Activated T-cell treated with anti-CD3 and anti-CD28 coated beads, Interleukin-2, amount 50 U/mL, for 24 hours (primary cell): Measurements from ENCODE around the gene ZNF148.
"Not testable (repeated sequence)": the region's sequence is repeated elsewhere in the genome, so short reads cannot be mapped to it uniquely, and the experiment has no call there.

Source experiments
- DNase-seq: peaks from one replicate; pipeline ENCODE4 v3.0.0-alpha.2; 2020
- H3K27ac Mint-ChIP-seq: 2 replicates; pipeline ENCODE4 v1.8.0; 2020; ENCODE audit warnings: mild to moderate bottlenecking, mixed read lengths
- H3K27me3 Mint-ChIP-seq: 2 replicates; pipeline ENCODE4 v1.8.0; 2020; ENCODE audit warnings: mixed read lengths
- H3K36me3 Mint-ChIP-seq: 2 replicates; pipeline ENCODE4 v1.8.0; 2020; ENCODE audit warnings: low read depth, mixed read lengths
- H3K4me1 Mint-ChIP-seq: 2 replicates; pipeline ENCODE4 v1.8.0; 2020; ENCODE audit warnings: low read depth, mixed read lengths
- H3K4me3 Mint-ChIP-seq: 2 replicates; pipeline ENCODE4 v1.8.0; 2020; ENCODE audit warnings: mild to moderate bottlenecking, moderate library complexity, mixed read lengths
- H3K9me3 Mint-ChIP-seq: 2 replicates; pipeline ENCODE4 v1.8.0; 2020; ENCODE audit warnings: mixed read lengths

ZNF148 gene

GRCh38 chr3:125357032-125357658 lies 18.0 kb downstream of the ZNF148 start:
- Mint-ChIP-seq H3K27ac (peak overlapping the region; percentile 77), H3K4me3 (peak overlapping the region; percentile 77), H3K27me3 (no peaks in the 10 kb centered on the region), H3K4me1 (peaks cover 66% of the 10 kb centered on the region), H3K36me3 (peaks cover 2% of the 10 kb centered on the region), H3K9me3 (no peaks in the 10 kb centered on the region)
- peak; percentile 73 for DNase-seq

- Mint-ChIP-seq H3K27me3 (no peaks in the 10 kb centered on the region), H3K36me3 (peaks cover 6% of the 10 kb centered on the region), H3K4me3 (peak overlapping the region; percentile 77), H3K4me1 (peaks cover 69% of the 10 kb centered on the region), H3K27ac (peak overlapping the region; percentile 77), H3K9me3 (no peaks in the 10 kb centered on the region)
- no peak for DNase-seq
Measured at GRCh38 chr3:125356140-125357026, 18.7 kb downstream of the ZNF148 start.

GRCh38 chr3:125353659-125354058 lies 21.5 kb downstream of the ZNF148 start:
- peaks cover 72% of the 10 kb centered on the region for H3K4me1 Mint-ChIP-seq
- DNase-seq: no peak
- peaks cover 25% of the 10 kb centered on the region for H3K36me3 Mint-ChIP-seq
- no peak overlapping the region for H3K27ac Mint-ChIP-seq
- H3K4me3 Mint-ChIP-seq: no peak overlapping the region
- no peaks in the 10 kb centered on the region for H3K9me3 Mint-ChIP-seq
- H3K27me3 Mint-ChIP-seq: no peaks in the 10 kb centered on the region

GRCh38 chr3:125353128-125353527 lies 22.0 kb downstream of the ZNF148 start:
- Mint-ChIP-seq H3K9me3 (no peaks in the 10 kb centered on the region), H3K27ac (peak overlapping the region; percentile 24), H3K4me3 (no peak overlapping the region), H3K36me3 (peaks cover 30% of the 10 kb centered on the region), H3K4me1 (peaks cover 73% of the 10 kb centered on the region), H3K27me3 (no peaks in the 10 kb centered on the region)
- DNase-seq: no peak

GRCh38 chr3:125351814-125352456 lies 23.2 kb downstream of the ZNF148 start:
- Mint-ChIP-seq H3K4me1 (peaks cover 74% of the 10 kb centered on the region), H3K9me3 (no peaks in the 10 kb centered on the region), H3K4me3 (no peak overlapping the region), H3K27ac (peak overlapping the region; percentile 74), H3K27me3 (no peaks in the 10 kb centered on the region), H3K36me3 (peaks cover 36% of the 10 kb centered on the region)
- DNase-seq: no peak

GRCh38 chr3:125351152-125351551 lies 24.0 kb downstream of the ZNF148 start:
- H3K9me3 Mint-ChIP-seq: peaks cover 5% of the 10 kb centered on the region
- no peak overlapping the region for H3K4me3 Mint-ChIP-seq
- H3K27ac Mint-ChIP-seq: no peak overlapping the region

GRCh38 chr3:125350597-125350996 lies 24.5 kb downstream of the ZNF148 start:
- peak overlapping the region; percentile 35 for H3K27ac Mint-ChIP-seq
- H3K27me3 Mint-ChIP-seq: no peaks in the 10 kb centered on the region
- DNase-seq: no peak
- peaks cover 9% of the 10 kb centered on the region for H3K9me3 Mint-ChIP-seq
- H3K4me1 Mint-ChIP-seq: peaks cover 68% of the 10 kb centered on the region
- peaks cover 49% of the 10 kb centered on the region for H3K36me3 Mint-ChIP-seq
- no peak overlapping the region for H3K4me3 Mint-ChIP-seq

More at GRCh38 chr3:125351152-125351551, 24.0 kb downstream of the ZNF148 start:
- H3K36me3 Mint-ChIP-seq: peaks cover 43% of the 10 kb centered on the region
- peaks cover 73% of the 10 kb centered on the region for H3K4me1 Mint-ChIP-seq
- DNase-seq: no peak
- H3K27me3 Mint-ChIP-seq: no peaks in the 10 kb centered on the region

- Mint-ChIP-seq H3K4me1 (peaks cover 66% of the 10 kb centered on the region), H3K27ac (no peak overlapping the region), H3K36me3 (peaks cover 57% of the 10 kb centered on the region), H3K4me3 (no peak overlapping the region), H3K9me3 (peaks cover 17% of the 10 kb centered on the region), H3K27me3 (no peaks in the 10 kb centered on the region)
- no peak for DNase-seq
Measured at GRCh38 chr3:125349556-125350165, 25.5 kb downstream of the ZNF148 start.

- Mint-ChIP-seq H3K9me3 (peaks cover 24% of the 10 kb centered on the region), H3K4me1 (peaks cover 69% of the 10 kb centered on the region), H3K36me3 (peaks cover 63% of the 10 kb centered on the region), H3K27ac (peak overlapping the region; percentile 6), H3K27me3 (no peaks in the 10 kb centered on the region), H3K4me3 (no peak overlapping the region)
- no peak for DNase-seq
Measured at GRCh38 chr3:125349055-125349454, 26.1 kb downstream of the ZNF148 start.

GRCh38 chr3:125343367-125343766 lies 31.8 kb downstream of the ZNF148 start:
- H3K4me3 Mint-ChIP-seq, DNase-seq, H3K27ac Mint-ChIP-seq, H3K27me3 Mint-ChIP-seq: not testable (repeated sequence)
- H3K9me3 Mint-ChIP-seq: peaks cover 27% of the 10 kb centered on the region
- peaks cover 42% of the 10 kb centered on the region for H3K4me1 Mint-ChIP-seq
- H3K36me3 Mint-ChIP-seq: peaks cover 70% of the 10 kb centered on the region

- no peak overlapping the region for H3K27ac Mint-ChIP-seq
- DNase-seq: no peak
- peaks cover 51% of the 10 kb centered on the region for H3K4me1 Mint-ChIP-seq
- no peak overlapping the region for H3K4me3 Mint-ChIP-seq
- H3K27me3 Mint-ChIP-seq: no peaks in the 10 kb centered on the region
- peaks cover 13% of the 10 kb centered on the region for H3K9me3 Mint-ChIP-seq
- peaks cover 48% of the 10 kb centered on the region for H3K36me3 Mint-ChIP-seq
Measured at GRCh38 chr3:125340121-125340520, 35.0 kb downstream of the ZNF148 start.

- H3K27ac Mint-ChIP-seq: peak overlapping the region; percentile 3
Measured at GRCh38 chr3:125337506-125337905, 37.6 kb downstream of the ZNF148 start.

GRCh38 chr3:125334675-125335560 lies 40.2 kb downstream of the ZNF148 start:
- H3K9me3 Mint-ChIP-seq: peaks cover 14% of the 10 kb centered on the region
- H3K4me3 Mint-ChIP-seq: no peak overlapping the region
- H3K27ac Mint-ChIP-seq: peak overlapping the region; percentile 19
- peaks cover 29% of the 10 kb centered on the region for H3K36me3 Mint-ChIP-seq
- no peak for DNase-seq
- no peaks in the 10 kb centered on the region for H3K27me3 Mint-ChIP-seq
- peaks cover 54% of the 10 kb centered on the region for H3K4me1 Mint-ChIP-seq

More at GRCh38 chr3:125337506-125337905, 37.6 kb downstream of the ZNF148 start:
- H3K4me3 Mint-ChIP-seq: no peak overlapping the region
- H3K36me3 Mint-ChIP-seq: peaks cover 34% of the 10 kb centered on the region
- peaks cover 13% of the 10 kb centered on the region for H3K9me3 Mint-ChIP-seq
- peaks cover 53% of the 10 kb centered on the region for H3K4me1 Mint-ChIP-seq
- no peaks in the 10 kb centered on the region for H3K27me3 Mint-ChIP-seq
- no peak for DNase-seq
